Left kidney (tissue), 2 donors: ENCODE measurements around the gene PROSER2. TPM values are rescaled to one million over a fixed set of nuclear protein-coding genes. Genes with fewer than 3 reads are reported as not detected.

Experiments
- DNase-seq: peaks from one replicate; pipeline ENCODE4 v3.0.0-alpha.2; 2013
- polyA plus RNA-seq: library from polyadenylated mRNA; unstranded; fragments of 120-200 nt; gene quantifications from one replicate; pipeline ENCODE4 v1.2.1, GENCODE V29; 2013; ENCODE audit not compliant: insufficient read length

Gene PROSER2
- polyA plus RNA-seq, 1 donor = 4.0 TPM

DNA sequence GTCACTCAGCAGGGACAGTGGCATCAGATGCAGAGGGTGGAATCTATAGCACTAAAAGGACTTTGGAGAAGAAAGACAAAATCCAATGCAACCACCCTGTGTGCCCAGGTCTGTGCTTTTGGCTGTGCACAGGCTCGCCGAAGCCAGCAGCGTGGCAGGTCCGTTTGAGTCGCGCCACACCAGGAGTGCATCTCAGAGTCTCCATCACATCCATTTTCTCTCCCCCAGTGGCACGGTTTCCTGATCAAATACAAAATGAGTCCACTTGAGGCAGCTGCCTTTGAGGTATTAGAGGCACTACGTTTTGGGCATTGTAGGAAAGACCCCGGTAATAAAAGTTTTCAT is 23.4 kb upstream of the PROSER2 start:
- no peak for DNase-seq

DNA sequence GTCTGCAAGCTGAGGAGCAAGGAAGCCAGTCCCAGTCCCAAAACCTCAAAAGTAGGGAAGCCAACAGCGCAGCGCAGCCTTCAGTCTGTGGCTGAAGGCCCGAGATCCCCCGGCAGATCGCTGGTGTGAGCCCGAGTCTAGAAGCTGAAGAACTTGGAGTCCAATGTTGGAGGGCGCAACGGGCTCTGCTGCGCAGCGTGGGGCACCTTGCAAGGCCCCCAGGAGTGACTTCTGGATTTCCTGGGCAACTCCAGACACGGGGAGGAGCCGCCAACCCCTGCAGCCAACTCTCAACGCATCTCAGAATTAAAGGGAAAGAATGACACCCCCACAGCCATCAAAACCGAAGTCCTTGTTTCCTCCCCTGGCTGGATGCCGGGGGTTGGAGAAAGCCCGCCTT is 18.8 kb upstream of the PROSER2 start:
- DNase-seq = no peak

DNA sequence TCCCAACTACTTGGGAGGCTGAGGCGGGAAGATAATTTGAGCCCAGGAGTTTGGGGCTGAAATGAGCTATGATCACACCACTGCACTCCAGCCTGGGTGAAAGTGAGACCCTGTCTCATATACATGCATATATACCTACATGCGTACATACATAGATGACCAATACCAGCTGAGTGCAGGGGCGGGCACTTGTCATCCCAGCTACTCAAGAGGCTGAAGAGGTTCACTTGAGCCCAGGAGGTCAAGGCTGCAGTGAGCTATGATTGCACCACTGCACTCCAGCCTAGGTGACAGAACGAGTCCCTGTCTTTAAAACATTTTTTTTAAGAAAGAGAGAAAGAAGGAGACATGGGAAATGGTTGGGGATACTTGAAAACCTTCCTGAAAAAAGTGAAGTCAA is 17.4 kb upstream of the PROSER2 start:
- no peak for DNase-seq

DNA sequence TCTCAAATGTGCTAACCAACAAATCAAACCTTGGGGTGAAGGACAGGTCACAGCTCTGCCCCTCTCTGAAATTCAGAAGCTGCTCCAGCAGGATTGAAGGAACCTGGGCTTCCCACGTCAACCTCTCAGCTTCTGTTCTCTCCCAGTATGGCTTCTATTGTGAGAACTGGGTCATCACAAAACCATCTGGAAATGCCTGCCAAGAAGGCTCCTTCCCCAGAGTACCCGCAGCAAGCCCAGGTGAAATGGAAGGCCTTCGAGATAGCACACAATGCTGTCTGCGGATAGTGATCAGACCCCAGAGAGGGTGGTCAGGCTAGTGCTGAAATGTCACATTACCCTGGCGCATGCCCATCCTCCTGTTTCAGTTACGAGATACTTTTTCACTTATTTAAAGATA is 16.4 kb upstream of the PROSER2 start:
- DNase-seq = no peak

DNA sequence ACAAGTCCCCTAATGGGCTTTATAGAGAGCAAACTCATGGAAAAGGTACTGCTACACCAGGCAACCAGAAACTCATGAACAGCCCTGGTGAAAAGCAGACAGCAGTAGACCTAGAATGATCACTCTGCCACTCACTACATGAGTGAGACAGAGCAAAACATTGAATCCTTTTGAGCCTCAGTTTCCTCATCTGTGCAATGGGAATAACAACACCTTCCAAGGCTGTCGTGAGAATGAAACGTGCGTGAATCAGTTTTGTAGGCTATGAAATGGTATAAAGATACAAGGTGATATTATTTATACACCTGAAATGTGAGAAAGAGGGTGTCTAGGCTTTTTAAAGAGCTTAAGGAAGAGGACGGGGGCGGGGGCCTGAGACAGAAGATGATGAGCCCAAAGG is 14.3 kb upstream of the PROSER2 start:
- DNase-seq = no peak

DNA sequence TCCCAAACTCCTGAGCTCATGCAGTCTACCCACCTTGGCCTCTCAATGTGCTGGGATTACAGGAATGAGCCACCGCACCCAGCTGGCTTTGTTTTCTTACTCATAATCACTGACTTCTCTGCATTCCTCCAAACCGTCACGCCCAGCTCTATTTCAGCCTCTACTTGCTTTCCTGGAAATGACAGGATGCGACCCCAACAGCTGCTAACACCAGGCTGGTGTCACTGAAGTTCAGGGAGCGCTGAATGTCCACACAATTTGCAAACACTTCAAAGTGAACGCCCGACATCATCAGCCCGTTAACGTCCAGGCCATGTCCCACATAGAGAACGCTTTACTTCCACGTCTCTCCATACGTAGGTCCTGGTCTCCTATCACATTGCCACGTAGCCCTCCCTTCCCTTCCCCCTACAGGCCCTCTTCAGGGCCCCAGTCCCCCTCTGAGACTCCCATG is 12.8 kb upstream of the PROSER2 start:
- peak; percentile 64 for DNase-seq

DNA sequence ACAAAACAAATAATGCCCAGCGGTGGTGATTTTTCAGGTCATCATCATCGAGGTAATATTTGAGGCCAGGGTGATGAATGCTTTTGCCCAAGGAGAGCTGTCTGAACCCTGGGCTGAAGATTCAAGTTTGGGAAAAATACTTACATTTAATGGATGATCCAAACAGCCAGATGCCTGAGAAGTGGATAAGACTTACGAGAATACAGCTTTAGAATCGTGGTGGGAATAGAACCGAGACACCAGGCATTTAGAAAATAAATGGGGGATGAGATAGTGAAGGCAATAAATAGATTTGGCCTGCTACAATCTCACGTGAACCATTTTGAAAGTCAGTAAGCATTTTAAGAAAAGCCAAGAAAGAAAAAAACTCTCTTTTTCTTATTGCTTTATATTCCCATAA is 12.2 kb upstream of the PROSER2 start:
- no peak for DNase-seq

DNA sequence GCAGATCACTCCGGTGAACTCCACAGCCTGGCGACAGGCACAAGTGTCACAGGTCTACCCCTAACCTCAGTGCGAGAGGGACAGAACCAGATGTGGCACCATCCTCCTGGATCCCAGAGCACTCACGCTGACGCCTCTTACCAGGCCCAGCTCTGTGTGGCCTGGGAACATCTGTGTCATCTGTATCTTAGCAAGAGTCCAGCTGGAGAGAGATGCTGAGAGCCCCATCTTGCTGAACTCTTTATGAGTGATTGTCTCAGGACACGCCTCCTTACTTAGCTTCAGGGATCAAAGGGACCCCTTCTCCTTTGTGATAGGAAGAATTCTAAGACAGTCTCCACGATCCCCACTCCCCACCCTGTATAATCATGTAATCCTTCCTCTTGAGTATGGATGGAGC is 10.0 kb upstream of the PROSER2 start:
- no peak for DNase-seq

DNA sequence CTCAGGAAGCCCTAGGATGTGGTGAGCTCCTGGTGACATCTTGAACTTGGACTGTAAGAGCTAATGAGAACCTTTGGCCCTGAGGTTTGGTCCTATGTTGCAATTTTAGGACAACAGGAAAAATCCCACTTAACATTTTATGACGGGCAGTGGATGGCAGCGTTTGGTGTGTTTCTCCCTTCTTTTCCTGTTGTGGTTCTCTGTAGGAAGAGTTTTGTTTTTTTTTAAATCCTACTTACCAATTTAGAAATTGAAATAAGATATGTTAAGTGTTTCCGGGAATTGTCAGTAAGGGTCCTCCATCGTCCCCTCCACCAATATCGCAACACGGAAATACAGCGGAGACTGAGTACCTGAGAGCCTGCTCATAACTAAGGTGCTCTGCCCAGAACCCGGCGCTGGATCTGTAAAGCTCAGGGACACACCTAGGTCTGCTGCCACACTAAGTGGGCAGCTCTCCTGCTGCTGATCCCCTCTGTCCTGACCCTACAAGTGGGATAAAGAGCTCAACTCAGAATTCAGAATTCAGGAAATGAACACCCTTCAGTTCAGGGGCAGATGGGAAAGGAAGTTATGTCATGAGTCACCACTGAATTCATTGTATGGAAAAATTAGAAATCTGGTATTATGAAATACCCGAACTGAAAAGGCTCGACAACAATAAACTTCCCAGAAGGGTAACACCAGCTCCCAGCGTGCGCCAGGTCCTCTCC is 9.1 kb upstream of the PROSER2 start:
- no peak for DNase-seq

DNA sequence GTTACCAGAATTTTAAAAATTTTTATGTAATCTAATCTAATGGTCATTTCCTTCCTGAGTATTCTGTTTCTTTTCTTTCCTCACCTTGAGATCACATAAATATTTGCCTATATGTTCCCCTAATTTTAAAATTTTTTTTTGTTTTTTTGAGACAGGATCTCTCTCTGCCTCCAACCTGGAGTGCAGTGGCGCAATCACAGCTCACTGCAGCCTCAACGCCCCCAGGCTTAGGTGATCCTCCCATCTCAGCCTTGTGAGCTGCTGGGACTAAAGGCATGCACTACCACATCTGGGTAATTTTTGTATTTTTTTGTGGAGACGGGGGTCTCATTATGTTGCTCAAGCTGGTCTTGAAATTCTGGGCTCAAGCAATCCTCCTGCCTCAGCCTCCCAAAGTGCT is 4.1 kb upstream of the PROSER2 start:
- DNase-seq = no peak

DNA sequence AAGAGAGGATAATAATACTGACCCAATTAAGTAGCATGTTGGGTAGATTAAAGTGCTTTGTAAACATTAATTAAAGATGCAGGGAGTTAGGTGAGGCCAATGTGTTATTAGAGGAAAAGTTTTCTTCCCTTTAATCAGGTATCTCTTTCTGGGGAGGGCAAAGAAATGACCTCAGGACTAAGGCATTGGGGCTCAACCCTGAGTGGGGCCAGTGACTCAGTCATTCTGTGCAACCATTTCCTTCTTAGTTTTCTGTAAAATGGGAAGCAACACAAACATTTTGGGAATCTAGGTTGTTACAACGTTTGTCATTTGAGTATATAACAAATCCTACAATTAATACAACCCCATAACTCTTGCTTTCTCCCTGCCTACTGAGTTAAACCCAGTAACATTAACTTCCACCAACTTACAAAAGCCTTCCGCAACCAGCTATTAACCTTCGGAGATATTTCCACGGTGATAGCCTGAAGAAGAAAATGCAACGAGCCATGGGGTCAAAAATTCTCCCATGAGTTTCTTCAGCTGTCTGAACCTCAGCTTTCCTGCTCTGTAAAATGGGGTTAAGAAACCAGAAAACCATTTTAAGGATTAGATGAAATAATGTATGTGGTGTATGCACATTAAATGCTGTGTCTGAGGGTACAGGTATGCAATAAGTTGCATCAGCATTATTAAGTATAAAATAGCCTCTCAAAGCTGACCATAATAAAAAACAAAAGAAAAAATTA is 965 bp upstream of the PROSER2 start:
- DNase-seq = no peak

DNA sequence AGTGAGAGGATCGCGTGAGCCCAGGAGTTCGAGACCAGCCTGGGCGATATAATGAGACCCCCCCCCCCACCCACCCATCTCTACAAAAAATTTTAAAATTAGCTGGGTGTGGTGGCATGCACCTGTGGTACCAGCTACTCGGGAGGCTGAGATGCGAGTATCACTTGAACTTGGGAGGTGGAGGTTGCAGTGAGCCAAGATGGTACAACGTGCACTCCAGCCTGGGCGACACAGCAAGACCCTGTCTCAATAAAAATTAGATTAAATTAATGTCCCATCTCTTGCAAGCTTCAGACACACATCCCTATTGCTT is 391 bp upstream of the PROSER2 start:
- DNase-seq = no peak

DNA sequence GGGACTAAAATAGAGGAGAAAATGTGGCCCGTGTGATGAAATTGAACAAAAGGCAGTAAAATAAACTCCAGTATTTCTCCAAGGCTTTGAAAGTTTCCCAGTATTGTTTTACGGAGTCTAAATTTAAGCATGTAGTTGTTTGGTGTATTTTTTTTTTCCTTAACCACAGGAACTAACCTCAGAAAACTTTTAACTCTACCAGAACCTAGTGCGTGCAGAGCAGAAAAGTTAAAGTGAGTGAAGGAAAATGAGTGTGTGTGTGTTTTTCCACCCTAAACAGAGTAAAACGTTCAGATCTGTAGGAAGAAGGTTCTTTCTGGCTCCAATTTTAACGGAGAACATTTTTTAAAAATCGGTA is 812 bp downstream of the PROSER2 start:
- DNase-seq = no peak

DNA sequence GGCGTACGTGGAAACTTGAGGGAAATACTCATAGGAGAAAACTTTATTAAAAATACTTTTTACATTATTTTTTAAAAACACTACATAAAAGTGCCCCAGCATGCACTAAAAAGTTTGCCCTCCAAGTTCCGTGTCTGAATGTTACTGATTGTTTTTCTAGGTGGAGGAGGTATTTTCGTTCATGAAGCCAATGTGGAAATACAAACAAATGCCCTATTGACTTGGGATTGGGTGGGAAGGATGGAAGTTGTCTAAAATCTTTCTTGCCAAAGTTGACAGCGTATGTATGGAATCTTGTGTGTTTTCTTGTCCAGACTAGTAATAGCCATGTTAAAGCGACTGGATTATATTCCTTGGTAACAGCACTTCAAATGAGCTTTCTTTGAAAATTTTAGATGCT is 1.2 kb downstream of the PROSER2 start:
- no peak for DNase-seq

DNA sequence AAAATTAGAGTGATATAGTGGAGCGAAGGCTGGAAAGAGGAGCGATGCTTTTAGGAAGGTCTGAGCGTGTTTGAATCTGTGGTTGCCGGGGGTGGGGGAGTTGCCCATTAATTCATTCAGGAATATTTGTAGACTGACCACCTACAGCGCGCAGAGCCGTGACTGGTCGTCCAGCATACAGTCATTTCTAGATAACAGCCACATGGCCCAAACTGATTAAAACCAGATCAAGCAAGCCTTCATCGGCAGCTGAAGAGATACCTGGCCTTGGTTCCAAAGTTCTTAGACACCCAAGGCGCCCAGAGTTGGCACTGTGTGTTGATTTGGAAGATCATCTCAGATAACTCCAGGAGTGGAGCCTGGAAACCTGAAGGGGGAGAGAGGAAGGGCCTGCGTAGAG is 1.7 kb downstream of the PROSER2 start:
- DNase-seq = no peak

DNA sequence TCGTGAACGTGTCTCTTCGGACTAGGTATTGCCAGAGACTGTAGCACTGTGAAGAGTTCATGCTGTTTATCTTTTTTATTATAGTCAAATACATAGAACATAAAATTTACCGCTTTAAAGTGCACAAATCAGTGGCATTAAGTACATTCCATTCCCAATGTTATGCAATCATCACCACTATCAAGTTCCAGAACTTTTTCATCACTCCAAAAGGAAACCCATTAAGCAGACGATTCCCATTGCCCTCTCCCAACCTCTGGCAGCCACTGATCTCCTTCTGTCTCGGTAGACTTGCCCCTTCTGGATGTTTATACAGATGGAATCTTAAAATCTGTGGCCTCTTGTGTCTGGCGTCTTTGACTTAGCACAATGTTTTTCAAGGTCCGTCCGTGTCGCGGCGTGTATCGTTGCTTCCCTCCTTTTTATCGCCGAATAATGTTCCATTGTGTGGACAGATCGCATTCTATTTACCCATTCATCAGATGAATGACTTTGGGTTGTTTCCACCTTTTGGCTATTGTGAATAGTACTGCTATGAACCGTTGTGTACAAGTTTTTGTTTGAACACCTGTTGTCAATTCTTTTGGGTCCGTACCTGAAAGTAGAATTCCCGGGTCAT is 2.7 kb downstream of the PROSER2 start:
- no peak for DNase-seq

DNA sequence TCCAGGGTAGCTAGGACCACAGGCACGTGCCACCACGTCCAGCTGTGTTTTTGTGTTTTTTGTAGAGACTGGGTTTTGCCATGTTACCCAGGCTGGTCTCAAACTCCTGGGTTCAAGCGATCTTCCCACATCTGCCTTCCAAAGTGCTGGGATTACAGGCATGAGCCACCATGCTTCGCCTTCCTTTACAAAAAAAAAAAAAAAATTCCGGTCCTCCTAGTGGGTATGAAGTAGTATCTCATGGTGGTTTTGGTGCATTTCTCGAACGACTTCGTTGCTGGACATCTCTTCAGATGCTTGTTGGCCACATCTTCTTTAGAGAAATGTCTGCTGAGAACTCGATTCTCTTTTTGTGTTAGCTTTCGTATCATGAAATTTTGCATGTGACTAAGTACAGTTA is 3.9 kb downstream of the PROSER2 start:
- DNase-seq = no peak

DNA sequence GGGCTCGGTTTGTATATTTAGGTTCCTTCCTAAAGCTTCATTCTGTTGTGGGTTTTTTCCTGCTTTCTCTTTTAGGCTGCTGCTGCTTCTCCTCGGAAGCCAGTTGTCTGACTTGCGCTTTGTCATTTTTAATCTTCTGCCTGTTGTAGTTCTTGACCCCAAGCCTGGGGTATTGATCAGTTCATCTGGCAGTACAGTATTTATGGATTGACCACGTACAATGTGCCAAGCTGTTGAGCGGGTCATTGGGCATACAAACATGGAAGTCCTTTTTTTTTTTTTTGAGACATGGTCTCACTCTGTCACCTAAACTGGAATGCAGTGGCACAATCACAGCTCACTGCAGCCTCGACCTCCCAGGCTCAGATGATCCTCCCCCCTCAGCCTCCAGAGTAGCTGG is 4.3 kb downstream of the PROSER2 start:
- no peak for DNase-seq

DNA sequence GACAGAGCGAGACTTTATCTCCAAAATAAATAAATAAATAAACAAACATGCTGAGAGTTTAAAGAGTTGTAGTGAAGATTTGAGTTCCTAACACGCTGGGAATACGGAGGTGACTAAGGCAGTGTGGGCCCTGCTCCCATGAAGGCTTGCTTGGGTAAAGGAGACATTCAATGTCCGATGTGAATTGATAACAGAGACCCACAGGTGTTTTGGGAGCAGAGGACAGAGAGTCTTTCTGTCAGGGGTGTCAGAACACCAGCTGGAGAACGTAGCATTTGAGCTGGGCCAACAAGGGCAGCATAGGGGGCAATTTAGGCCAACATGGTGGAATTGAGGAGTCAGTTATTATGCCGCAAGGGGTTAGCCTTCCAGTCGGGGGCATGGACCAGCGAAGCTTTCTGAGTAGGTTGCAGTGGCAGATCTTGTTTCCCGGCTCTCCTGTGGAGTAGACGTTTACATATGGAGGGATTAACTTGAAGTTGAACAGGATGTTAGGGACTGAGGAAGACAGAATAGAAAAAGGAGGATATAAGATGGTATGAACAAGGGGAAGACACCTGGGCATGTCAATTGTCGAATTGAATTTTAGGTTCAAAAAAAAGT is 5.6 kb downstream of the PROSER2 start:
- no peak for DNase-seq

DNA sequence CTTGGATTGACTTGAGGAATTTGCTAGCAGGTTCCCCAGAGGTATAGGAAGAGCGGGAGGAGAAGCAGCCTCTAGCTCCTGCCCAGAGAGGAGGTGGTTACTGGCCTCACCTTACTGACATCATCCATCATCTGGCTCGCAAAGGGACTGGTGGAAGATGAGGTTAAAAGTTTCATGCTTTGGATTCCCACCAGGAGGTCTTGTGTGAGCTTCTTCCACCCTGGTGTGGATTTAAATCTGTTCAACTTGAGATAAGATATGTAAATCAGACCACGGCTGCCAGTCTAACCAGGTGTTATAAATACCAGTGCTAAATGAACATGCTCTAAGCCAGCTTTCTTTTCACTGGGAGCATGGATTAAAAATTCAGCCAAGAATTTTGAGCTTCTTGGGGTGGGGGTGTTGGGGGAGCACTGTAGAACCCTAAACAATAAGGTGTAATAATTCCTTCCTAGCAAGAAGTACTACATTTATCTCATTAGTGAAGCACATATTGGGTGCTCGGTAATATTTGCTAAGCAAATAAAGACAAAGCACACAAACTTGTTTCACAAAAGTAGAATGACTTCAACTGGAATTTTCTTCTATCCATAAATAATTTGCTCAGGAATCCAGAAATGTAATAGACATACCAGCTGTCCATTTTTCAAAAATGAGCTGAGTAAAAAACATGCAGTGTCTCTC is 7.8 kb downstream of the PROSER2 start:
- no peak for DNase-seq

DNA sequence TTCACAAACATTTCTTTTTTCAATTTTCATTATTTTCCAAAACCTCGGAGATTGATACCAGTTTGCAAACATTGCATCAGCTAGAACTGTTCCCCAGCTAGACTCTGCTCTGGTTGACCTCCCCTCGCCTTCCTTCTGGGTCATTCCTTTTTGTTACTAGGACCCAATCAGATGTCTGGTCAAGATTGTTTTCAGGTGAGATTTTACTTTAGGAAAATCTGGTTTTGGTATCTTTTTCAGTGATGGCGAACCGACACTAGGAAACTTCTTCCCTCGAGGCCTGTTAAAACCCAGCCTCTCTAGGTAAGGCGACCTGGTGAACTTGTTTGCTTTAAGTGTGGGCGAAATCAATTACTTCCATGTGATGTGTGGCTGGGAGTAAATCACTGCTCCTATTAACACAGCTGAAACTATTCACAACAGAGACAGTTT is 8.4 kb downstream of the PROSER2 start:
- no peak for DNase-seq

DNA sequence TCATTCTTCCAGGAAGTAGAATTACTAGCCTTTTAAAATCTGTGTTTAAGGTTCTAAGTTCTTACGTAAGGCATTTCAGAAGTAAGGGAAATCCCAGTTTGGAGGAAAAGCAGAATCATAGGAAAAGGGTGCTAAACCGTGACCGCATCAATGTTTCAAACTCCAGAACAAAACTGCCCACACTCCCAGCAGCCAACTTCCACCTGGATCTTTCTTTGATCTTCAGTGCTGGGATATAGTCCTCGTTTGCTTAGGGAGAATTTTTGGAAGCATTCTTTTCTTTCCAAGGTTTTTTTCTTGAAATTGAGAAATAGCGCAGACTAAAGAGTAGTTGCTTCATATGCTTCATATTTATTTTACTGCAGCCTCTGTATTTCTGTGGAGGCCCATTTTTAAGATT is 8.9 kb downstream of the PROSER2 start:
- no peak for DNase-seq

DNA sequence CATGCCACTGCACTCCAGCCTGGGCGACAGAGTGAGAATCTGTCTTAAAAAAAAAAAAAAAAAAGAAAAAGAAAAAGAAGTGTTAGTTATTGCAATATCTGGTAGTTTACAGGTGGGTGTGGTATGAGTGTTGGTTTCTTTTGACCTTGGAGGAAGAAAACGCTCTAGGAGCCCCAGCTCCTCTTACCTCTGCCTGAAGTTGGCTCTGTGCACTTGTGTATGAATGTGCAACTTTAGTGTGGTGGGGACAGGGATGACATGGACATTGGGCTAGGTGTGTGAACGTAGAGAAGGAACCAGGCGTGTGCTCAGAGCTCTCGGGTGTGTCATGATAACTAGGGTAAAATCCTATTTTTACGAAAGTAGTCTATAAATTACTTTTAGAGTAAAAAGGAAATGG is 11.9 kb downstream of the PROSER2 start:
- DNase-seq = no peak
